HL-60/S4 treated with phorbol 12-myristate 13-acetate at 8.2 ng/mL for 4 days and 3 days (cell line): Measurements from ENCODE around the gene FAM170B.

ENCODE experiments used
- in situ Hi-C: fragments of 300-500 bp; cut with MboI; formaldehyde crosslinking; loops from 2 replicates; pipeline ENCODE4 v1.15.0; 2022; ENCODE audit warnings: low sequenced_read_pairs

FAM170B gene

DNA sequence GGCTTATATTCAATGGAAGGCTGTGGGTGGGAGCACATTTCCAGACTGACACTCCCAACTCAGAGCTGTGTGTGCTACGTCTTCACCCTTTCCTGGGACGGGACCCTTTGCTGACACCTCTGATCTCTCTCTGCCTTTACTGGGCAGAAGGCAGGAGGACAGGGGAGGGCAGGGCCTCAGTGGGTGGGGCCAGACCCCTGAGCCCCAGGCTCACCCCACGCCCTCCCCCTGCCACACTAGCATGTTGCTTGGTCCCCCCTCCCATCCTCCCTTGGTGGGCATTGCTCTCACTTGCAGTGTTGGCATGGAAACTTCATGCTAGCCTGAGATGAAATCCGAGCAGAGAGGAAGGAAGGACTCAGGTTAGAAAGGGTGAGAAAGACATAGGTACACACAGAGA lies 36.0 kb upstream of the FAM170B start:
- in situ Hi-C loops: no loop called here

GRCh38 chr10:49168831-49169500 lies 35.1 kb upstream of the FAM170B start:
- in situ Hi-C loops: no loop called here

GRCh38 chr10:49168171-49168540 lies 34.3 kb upstream of the FAM170B start:
- in situ Hi-C loops: no loop called here

DNA sequence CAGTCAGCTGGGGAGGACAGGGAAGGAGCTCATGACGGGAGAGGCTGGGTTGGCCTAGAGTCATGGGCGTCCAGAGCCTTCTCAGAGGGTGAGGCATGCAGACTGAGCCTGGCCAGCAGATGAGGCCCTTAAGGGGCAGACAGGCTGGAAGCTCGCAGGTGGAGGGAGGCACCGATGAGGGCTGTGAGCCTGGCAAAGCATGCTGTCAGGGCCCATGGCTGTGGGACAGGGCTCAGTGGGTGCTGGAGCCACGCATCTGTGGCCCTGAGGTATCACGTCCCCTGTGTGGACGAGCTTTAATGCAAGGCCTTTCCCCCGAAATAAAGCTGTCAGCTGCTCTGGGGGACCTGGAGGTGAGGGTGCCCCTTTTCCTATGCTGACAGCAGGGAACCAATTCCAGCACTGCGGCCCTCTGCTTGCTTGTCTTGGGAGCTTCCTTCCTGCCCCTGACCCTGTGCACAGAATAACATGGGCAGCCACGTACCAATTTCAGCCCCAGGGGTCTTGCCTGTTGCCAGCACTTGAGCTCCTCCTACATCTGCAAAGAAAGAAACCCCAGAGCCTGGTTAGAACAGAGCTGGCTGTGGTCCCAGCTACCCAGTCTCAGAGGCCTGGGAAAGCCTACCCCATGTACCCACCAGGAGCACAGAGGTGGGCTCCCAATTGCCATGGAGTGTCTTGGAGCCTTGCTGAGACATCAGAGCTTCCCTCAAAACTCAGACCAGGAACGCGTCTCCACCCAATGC lies 33.8 kb upstream of the FAM170B start:
- in situ Hi-C loops: no loop called here

- in situ Hi-C loops: no loop called here
Observed at GRCh38 chr10:49166484-49167400, 32.9 kb upstream of the FAM170B start.

GRCh38 chr10:49165821-49166483 lies 32.1 kb upstream of the FAM170B start:
- in situ Hi-C loops: no loop called here

GRCh38 chr10:49165259-49165658 lies 31.4 kb upstream of the FAM170B start:
- in situ Hi-C loops: no loop called here

GRCh38 chr10:49164559-49165188 lies 30.9 kb upstream of the FAM170B start:
- in situ Hi-C loops: no loop called here

GRCh38 chr10:49163741-49164140 lies 29.9 kb upstream of the FAM170B start:
- in situ Hi-C loops: no loop called here

- in situ Hi-C loops: no loop called here
Observed at GRCh38 chr10:49162761-49163310, 29.0 kb upstream of the FAM170B start.

- in situ Hi-C loops: no loop called here
Observed at GRCh38 chr10:49162063-49162462, 28.2 kb upstream of the FAM170B start.

DNA sequence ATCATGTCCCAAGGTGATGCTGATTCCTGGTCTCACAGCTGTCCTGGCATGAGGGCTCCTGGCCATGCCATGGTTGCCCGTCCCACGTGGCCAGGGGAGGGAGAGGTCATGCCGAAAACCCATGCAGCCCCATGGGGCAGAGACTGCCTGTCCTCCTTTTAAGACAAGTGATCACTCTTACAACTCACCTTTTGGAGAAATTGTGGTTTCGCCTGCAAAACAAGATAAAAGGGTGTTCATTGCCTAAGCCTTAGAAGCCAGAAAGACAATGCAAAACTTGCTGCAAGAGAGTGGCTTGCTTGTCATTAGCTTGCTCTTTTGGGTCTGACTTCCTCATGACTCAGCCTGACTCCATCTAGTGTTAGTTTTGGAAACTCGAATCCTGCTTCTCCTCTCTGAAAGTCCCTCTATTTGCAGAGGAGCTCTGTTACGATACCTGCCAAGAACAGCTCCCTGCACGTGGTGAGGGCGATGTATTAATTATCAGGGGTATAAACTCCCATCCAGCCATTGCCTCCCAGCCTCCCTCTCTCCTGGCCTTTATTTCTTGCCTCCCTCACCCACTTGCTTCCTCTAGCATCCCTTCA lies 27.7 kb upstream of the FAM170B start:
- in situ Hi-C loops: no loop called here

DNA sequence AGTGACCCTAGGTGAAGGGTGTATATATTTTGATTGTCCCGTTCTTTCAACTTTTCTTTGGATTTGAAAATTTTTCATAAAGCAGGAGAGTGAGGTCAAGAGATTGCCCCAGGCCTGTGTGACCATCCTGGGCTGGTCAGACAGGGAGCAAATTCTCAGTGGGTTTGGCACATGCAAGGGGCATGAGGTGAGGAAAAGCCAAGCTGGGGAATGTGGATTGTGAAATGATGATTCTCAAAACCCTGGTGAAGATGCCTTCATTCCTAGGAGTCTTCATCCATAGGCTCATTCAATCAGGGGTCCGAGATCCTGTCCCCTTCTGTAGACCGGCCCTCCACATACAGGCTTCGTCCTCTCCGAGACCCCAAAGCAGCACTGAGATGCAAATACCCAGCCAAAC lies 27.0 kb upstream of the FAM170B start:
- in situ Hi-C loops: no loop called here

DNA sequence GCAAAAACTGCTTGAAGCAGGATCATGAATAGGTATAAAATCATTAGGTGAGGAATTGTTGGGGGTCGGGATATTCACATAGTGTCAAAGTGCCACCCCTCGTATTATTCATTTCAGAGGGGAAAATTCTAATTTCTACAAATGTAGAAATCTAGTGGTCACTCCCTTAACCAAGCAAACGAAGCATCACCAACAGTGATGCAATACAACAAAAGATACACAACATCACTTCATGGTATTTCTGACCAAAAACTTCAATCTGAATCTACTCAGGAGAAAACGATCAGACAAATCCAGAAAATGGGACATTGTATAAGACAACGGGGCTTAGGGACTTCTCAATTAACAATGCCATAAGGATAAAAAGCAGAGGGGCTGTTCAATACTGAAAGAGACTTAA lies 26.3 kb upstream of the FAM170B start:
- in situ Hi-C loops: no loop called here

GRCh38 chr10:49158915-49159314 lies 25.1 kb upstream of the FAM170B start:
- in situ Hi-C loops: no loop called here

GRCh38 chr10:49158404-49158803 lies 24.6 kb upstream of the FAM170B start:
- in situ Hi-C loops: no loop called here

GRCh38 chr10:49157229-49157628 lies 23.4 kb upstream of the FAM170B start:
- in situ Hi-C loops: no loop called here

- in situ Hi-C loops: no loop called here
Observed at GRCh38 chr10:49154641-49155040, 20.8 kb upstream of the FAM170B start.

GRCh38 chr10:49153971-49154370 lies 20.1 kb upstream of the FAM170B start:
- in situ Hi-C loops: no loop called here

DNA sequence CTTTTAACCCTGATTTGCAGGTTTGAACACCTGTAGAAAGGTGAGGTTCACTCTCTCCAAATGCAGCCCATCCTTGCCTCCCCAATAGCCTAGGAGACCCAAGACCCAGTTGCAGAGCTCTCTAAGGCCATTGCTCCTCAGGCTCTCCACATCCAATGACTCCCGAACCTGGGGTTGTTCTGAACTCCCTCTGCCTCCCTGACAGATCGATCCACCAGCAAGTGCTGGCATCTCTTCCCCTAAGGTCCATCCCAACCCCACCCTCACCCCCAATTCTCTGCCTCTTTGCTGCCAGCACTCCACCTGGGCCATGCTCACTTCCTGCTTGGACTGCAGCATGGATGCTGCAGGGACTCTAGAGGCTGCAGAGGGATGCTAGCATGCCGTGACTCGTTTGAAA lies 19.3 kb upstream of the FAM170B start:
- in situ Hi-C loops: no loop called here
